Omental fat pad (tissue), 4 donors: Measurements from ENCODE around the gene CRACR2B. TPM values are rescaled to one million over a fixed set of nuclear protein-coding genes. Genes with fewer than 3 reads are reported as not detected.

Experiments
- ATAC-seq: fragments of 150-250 bp; one replicate; pipeline ENCODE4 v1.9.1; 2016; ENCODE audit warnings: mild to moderate bottlenecking, moderate library complexity; ENCODE audit not compliant: low FRiP score
- DNase-seq: peaks from one replicate; pipeline ENCODE4 v3.0.0-alpha.2; 2019; ENCODE audit warnings: low spot score
- total RNA-seq, 4 donors: library from RNA; depleted of rRNA; stranded (reverse); fragments of >200 nt; gene quantifications; one replicate each; pipeline ENCODE4 v1.1.0, GENCODE V29; 2016
- TF ChIP-seq, protein P1 (sequence below), 3 donors: fragments of 450-650 bp; IDR thresholded peaks; one replicate each; pipeline ENCODE4 v1.5.1; 2016 to 2017; ENCODE audit warnings: antibody characterized with exemption in 3 of 3, mild to moderate bottlenecking in 3 of 3, moderate library complexity in 2 of 3

Gene CRACR2B
- total RNA-seq, 4 donors from 2014 or later = 6.3 to 39.7 (median 6.9) TPM

- DNase-seq (no peak), ATAC-seq (no peak)
- TF ChIP-seq, protein P1, sequence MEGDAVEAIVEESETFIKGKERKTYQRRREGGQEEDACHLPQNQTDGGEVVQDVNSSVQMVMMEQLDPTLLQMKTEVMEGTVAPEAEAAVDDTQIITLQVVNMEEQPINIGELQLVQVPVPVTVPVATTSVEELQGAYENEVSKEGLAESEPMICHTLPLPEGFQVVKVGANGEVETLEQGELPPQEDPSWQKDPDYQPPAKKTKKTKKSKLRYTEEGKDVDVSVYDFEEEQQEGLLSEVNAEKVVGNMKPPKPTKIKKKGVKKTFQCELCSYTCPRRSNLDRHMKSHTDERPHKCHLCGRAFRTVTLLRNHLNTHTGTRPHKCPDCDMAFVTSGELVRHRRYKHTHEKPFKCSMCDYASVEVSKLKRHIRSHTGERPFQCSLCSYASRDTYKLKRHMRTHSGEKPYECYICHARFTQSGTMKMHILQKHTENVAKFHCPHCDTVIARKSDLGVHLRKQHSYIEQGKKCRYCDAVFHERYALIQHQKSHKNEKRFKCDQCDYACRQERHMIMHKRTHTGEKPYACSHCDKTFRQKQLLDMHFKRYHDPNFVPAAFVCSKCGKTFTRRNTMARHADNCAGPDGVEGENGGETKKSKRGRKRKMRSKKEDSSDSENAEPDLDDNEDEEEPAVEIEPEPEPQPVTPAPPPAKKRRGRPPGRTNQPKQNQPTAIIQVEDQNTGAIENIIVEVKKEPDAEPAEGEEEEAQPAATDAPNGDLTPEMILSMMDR (IDR thresholded peaks at IDR 0.05) = no peak
Observed at GRCh38 chr11:854601-855329, 27.0 kb downstream of the CRACR2B start.

DNA sequence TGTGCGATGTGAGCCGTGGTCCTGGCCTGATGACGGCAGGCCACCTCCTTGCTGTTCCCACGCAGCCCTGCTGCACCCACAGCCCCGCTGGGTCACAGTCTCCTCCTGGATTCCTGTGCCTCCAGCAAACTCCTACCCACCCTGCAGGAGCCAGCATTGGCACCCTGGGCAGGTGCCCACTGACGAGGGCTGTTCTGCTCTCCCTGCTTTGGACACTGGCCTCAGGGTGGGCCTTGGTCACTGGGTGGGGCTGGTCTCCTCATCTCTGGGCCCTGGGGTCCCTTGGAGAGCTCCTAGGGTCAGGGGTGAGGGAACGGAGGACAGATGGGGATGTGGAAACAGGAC lies 27.6 kb downstream of the CRACR2B start:
- TF ChIP-seq, protein P1 (IDR thresholded peaks at IDR 0.05) = no peak
- no peak for DNase-seq
- ATAC-seq = no peak

DNA sequence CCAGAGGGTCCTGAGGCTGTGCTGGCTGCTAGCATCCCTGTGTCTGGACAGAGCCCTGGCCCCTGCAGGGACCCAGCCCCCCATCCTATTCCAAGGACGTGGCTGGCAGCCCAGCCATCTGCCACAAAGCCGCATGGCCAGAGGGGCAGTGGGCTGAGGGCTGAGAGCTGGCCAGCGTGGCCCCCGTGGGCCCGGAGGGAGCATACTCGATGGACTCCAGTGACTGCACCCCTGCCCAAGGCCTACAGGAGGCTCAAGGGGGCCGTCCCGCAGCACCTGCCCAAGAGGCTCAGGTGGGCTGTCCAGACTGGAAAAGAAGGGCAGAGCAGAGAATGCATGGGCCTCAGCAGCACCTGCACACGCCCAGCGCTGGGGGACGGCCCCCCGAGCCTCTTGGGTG lies 28.1 kb downstream of the CRACR2B start:
- TF ChIP-seq, protein P1 (IDR thresholded peaks at IDR 0.05) = no peak
- ATAC-seq = no peak
- DNase-seq = no peak

GRCh38 chr11:856397-856796 lies 28.7 kb downstream of the CRACR2B start:
- no peak for ATAC-seq

DNA sequence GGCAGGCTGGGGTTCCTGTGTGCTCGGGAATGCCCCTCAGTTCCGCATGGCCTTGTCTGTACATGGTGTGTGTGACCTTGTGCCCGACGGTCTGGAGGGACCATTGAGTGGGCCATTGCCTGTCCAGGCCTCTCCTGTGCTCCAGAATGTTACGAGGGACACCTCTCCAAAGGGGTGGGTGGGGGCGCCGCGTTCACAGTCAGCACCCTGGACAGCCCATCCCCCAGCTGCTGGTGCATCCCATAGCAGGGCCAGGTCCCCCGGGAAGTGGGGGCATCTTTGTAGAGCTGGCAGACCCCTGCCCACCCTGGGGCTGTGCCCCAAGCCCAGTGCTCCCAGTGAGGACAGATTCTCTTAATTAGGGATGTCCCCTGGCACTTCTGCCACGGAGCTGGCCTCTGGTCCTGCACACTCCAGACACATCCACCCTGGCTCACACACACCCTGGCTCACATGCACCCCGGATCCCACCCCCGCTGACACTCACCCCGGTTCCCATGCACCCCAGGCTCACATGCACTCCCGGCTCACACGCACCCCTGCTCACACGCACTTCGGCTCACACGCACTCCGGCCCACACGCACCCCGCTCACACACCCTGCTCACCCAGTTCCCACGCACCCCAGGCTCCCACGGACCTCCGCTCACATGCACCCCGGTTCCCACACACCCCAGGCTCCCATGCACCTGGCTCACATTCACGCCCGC lies 30.5 kb downstream of the CRACR2B start:
- DNase-seq (no peak), ATAC-seq (no peak)
- TF ChIP-seq, protein P1 (IDR thresholded peaks at IDR 0.05) = no peak

More at GRCh38 chr11:856397-856796, 28.7 kb downstream of the CRACR2B start:
- DNase-seq = no peak
- TF ChIP-seq, protein P1 (IDR thresholded peaks at IDR 0.05) = no peak

DNA sequence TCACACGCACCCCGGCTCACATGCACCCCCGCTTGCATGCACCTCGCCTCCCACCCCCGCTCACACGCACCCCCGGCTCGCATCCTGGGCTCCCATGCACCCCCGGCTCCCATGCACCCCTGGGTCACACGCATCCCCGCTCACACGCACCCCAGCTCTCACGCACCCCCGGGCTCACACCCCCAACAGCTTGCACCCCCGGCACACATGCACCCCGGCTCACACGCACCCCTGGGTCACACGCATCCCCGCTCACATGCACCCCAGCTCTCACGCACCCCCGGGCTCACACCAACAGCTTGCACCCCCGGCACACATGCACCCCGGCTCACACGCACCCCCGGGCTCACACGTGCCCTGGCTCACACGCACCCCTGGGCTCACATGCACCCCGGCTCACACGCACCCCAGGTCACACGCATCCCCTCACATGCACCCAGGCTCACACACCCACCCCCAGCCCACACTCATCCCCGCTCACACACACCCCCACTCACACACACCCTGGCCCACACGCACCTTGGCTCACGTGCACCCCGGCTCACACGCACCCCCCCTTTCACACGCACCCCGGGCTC lies 31.1 kb downstream of the CRACR2B start:
- no peak for DNase-seq
- TF ChIP-seq, protein P1 (IDR thresholded peaks at IDR 0.05) = no peak
- no peak for ATAC-seq
